HepG2 (cell line): ENCODE results near the gene LDLRAD4. TPM values are rescaled to one million over a fixed set of nuclear protein-coding genes. Genes with fewer than 3 reads are reported as not detected.
A peak's percentile ranks its signal among the peaks of the same experiment; 100 is the strongest.

Experiments used
- HIC2 ChIP-seq: sonication (generic); formaldehyde crosslinking; IDR thresholded peaks from 2 replicates; pipeline ENCODE4 v1.9.0; 2022; ENCODE audit warnings: low read depth, missing genetic modification reagents
- HMG20A ChIP-seq: IDR thresholded peaks from 2 replicates; pipeline ENCODE4 v1.6.1; 2016; ENCODE audit warnings: borderline replicate concordance
- MLLT10 ChIP-seq: sonication (generic); formaldehyde crosslinking; IDR thresholded peaks from 2 replicates; pipeline ENCODE4 v1.4.0; 2020; ENCODE audit warnings: missing genetic modification reagents
- NR3C1 ChIP-seq: sonication (generic); formaldehyde crosslinking; IDR thresholded peaks from 2 replicates; pipeline ENCODE4 v1.4.0; 2020; ENCODE audit warnings: missing genetic modification reagents
- SP140L ChIP-seq: sonication (generic); formaldehyde crosslinking; IDR thresholded peaks from 2 replicates; pipeline ENCODE4 v1.4.0; 2020; ENCODE audit warnings: missing genetic modification reagents, borderline replicate concordance
- SRSF4 ChIP-seq: fragments of 200-400 bp; formaldehyde crosslinking; IDR thresholded peaks from one replicate; pipeline ENCODE4 v1.6.1; 2018; ENCODE audit warnings: mild to moderate bottlenecking, low read depth, low read length, moderate library complexity; ENCODE audit not compliant: poor library complexity, severe bottlenecking
- TRIM24 ChIP-seq: sonication (generic); formaldehyde crosslinking; IDR thresholded peaks from 2 replicates; pipeline ENCODE4 v1.8.0; 2022; ENCODE audit warnings: mild to moderate bottlenecking, missing genetic modification reagents
- UBTF ChIP-seq: sonication (generic); formaldehyde crosslinking; IDR thresholded peaks from 2 replicates; pipeline ENCODE4 v1.4.0; 2020; ENCODE audit warnings: mild to moderate bottlenecking, missing genetic modification reagents
- ZMYM4 ChIP-seq: sonication (generic); formaldehyde crosslinking; IDR thresholded peaks from 2 replicates; pipeline ENCODE4 v1.8.1; 2023; ENCODE audit warnings: mild to moderate bottlenecking, missing genetic modification reagents
- ZNF468 ChIP-seq: sonication (generic); formaldehyde crosslinking; IDR thresholded peaks from 2 replicates; pipeline ENCODE4 v1.8.0; 2022; ENCODE audit warnings: mild to moderate bottlenecking, moderate library complexity, missing genetic modification reagents
- polyA plus RNA-seq, 8 experiments: library from polyadenylated mRNA; depleted of rRNA in 3 of 8; stranded (reverse) in 7 of 8; unstranded in 1 of 8; fragments of >200 nt; fragmentation: Illumina TruSeq in 4 of 8; extraction: Trizol in 4 of 8; gene quantifications; 2 replicates each; pipeline versions ENCODE4 v1.2.1 to v1.2.3, GENCODE V29; 2011 to 2016; ENCODE audit warnings: low read depth in 4 of 8, missing spikeins in 1 of 8, mixed read lengths in 1 of 8; ENCODE audit not compliant: insufficient read depth in 1 of 8
- total RNA-seq, 5 experiments: library from RNA; depleted of rRNA; stranded (reverse); fragments of >200 nt; fragmentation: Illumina TruSeq; extraction: Trizol; gene quantifications; 2 replicates each; pipeline ENCODE4 v1.2.3, GENCODE V29; 2016; ENCODE audit warnings: low read depth in 1 of 5
- TF ChIP-seq, protein P1 (sequence below): sonication (generic); formaldehyde crosslinking; IDR thresholded peaks from 2 replicates; pipeline ENCODE4 v1.9.0; 2021; ENCODE audit warnings: missing genetic modification reagents, mild to moderate bottlenecking, borderline replicate concordance
- TF ChIP-seq, protein P2 (sequence below): sonication (generic); formaldehyde crosslinking; IDR thresholded peaks from 2 replicates; pipeline ENCODE4 v1.5.1; 2020; ENCODE audit warnings: mild to moderate bottlenecking, missing genetic modification reagents, moderate library complexity

Gene LDLRAD4
- total and polyA plus RNA-seq, 2 of the 13 experiments (the other 11 are each of a cell fraction or from before 2014, with no cell fraction given), result 13.6 to 20.9 TPM

DNA sequence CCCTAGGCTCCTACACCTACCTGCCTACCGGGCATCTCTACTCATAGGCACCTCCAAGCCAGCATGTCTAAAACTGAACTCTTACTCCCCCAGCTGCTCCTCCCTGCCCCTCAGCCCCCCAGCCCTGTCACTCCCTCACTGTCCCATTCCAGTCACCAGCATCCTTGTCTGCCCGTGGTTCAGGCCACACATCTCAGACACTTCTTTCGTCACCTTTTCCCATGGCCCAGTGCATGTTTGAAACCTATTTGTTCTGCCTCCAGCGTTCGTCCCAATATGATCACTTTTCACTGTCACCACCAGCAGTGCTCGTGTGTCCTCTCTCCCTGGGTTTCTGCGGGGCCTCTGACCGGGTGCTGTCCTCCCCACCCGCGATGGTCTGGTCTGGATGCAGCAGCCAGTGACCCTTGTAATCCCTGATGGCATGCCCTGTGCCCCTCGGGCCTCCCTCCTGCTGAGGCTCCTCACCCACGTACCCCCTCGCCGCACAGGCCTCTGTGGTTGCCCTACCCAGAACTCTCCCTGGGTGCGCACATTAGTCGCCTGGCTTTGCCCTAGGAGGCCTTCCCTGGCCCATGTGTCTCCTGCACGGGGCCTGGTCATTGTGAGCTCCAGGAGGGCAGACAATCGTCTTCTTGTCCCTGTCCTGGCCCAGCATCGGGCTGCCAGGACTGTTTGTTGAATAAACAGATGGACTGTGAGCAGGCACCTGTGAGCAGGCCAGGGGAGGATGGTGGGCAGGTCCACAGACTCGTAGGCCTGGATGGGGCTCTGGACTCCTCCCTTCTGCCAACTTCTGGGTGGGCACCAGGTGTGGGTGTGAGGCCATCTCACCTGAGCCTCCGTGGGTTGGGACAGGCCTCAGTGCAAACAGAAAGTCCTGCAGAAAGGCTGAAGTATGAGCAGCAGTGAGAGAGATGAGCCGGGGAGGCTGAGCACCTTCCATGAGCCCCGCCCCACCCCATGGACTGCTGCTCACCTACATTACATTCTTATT, 15.5 kb downstream of the LDLRAD4 start (continued):
- TF ChIP-seq SRSF4, result no peak
- 0 out of 2 replicates have a peak, but pooled peaks have one; percentile 32 for TF ChIP-seq ZMYM4
- 0 out of 2 replicates have a peak, but pooled peaks have one; percentile 28 for TF ChIP-seq HIC2 (CRISPR knock-in tag)
- TF ChIP-seq SP140L (CRISPR knock-in tag), result no peak
- TF ChIP-seq MLLT10 (CRISPR knock-in tag), result no peak
- TF ChIP-seq HMG20A (CRISPR knock-in tag), result no peak
- TF ChIP-seq, protein P1, sequence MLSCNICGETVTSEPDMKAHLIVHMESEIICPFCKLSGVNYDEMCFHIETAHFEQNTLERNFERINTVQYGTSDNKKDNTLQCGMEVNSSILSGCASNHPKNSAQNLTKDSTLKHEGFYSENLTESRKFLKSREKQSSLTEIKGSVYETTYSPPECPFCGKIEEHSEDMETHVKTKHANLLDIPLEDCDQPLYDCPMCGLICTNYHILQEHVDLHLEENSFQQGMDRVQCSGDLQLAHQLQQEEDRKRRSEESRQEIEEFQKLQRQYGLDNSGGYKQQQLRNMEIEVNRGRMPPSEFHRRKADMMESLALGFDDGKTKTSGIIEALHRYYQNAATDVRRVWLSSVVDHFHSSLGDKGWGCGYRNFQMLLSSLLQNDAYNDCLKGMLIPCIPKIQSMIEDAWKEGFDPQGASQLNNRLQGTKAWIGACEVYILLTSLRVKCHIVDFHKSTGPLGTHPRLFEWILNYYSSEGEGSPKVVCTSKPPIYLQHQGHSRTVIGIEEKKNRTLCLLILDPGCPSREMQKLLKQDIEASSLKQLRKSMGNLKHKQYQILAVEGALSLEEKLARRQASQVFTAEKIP (CRISPR knock-in tag), result no peak
- TF ChIP-seq UBTF, result peak; percentile 50; the same call in 1 of the 2 replicates
- no peak for TF ChIP-seq TRIM24 (CRISPR knock-in tag)
- TF ChIP-seq, protein P2, sequence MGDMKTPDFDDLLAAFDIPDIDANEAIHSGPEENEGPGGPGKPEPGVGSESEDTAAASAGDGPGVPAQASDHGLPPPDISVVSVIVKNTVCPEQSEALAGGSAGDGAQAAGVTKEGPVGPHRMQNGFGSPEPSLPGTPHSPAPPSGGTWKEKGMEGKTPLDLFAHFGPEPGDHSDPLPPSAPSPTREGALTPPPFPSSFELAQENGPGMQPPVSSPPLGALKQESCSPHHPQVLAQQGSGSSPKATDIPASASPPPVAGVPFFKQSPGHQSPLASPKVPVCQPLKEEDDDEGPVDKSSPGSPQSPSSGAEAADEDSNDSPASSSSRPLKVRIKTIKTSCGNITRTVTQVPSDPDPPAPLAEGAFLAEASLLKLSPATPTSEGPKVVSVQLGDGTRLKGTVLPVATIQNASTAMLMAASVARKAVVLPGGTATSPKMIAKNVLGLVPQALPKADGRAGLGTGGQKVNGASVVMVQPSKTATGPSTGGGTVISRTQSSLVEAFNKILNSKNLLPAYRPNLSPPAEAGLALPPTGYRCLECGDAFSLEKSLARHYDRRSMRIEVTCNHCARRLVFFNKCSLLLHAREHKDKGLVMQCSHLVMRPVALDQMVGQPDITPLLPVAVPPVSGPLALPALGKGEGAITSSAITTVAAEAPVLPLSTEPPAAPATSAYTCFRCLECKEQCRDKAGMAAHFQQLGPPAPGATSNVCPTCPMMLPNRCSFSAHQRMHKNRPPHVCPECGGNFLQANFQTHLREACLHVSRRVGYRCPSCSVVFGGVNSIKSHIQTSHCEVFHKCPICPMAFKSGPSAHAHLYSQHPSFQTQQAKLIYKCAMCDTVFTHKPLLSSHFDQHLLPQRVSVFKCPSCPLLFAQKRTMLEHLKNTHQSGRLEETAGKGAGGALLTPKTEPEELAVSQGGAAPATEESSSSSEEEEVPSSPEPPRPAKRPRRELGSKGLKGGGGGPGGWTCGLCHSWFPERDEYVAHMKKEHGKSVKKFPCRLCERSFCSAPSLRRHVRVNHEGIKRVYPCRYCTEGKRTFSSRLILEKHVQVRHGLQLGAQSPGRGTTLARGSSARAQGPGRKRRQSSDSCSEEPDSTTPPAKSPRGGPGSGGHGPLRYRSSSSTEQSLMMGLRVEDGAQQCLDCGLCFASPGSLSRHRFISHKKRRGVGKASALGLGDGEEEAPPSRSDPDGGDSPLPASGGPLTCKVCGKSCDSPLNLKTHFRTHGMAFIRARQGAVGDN (CRISPR knock-in tag), result peak; percentile 70
- no peak for TF ChIP-seq NR3C1 (CRISPR knock-in tag)
- no peak for TF ChIP-seq ZNF468 (CRISPR knock-in tag)
